ENCODE measurements around the gene RALGAPA1.
"Not testable (repeated sequence)": the region's sequence is repeated elsewhere in the genome, so short reads cannot be mapped to it uniquely, and the experiment has no call there.

RALGAPA1 gene

GRCh38 chr14:35821564-35822411 is 12.7 kb upstream of the RALGAPA1 start:
- DNase-seq, result no peak

GRCh38 chr14:35819591-35820540 is 10.8 kb upstream of the RALGAPA1 start:
- DNase-seq, result no peak

GRCh38 chr14:35818346-35819115 is 9.4 kb upstream of the RALGAPA1 start:
- peak; percentile 35 for DNase-seq

- DNase-seq, result peak; percentile 71
These were observed 5.4 kb upstream of the RALGAPA1 start for GRCh38 chr14:35814371-35815005.

- DNase-seq, result no peak
These were observed 1.9 kb upstream of the RALGAPA1 start for GRCh38 chr14:35810963-35811362.

- DNase-seq, result no peak
These were observed 502 bp upstream of the RALGAPA1 start for GRCh38 chr14:35809597-35809996.

GRCh38 chr14:35808076-35808637 is 938 bp downstream of the RALGAPA1 start:
- DNase-seq, result no peak

- no peak for DNase-seq
These were observed 1.7 kb downstream of the RALGAPA1 start for GRCh38 chr14:35807131-35807961.

GRCh38 chr14:35806006-35806907 is 2.8 kb downstream of the RALGAPA1 start:
- DNase-seq, result no peak

GRCh38 chr14:35797796-35798195 is 11.3 kb downstream of the RALGAPA1 start:
- no peak for DNase-seq

GRCh38 chr14:35789651-35790050 is 19.4 kb downstream of the RALGAPA1 start:
- DNase-seq, result no peak

- DNase-seq, result no peak
These were observed 22.2 kb downstream of the RALGAPA1 start for GRCh38 chr14:35786856-35787255.

- DNase-seq, result no peak
These were observed 25.4 kb downstream of the RALGAPA1 start for GRCh38 chr14:35783699-35784098.

GRCh38 chr14:35779368-35779767 is 29.7 kb downstream of the RALGAPA1 start:
- no peak for DNase-seq

GRCh38 chr14:35777550-35777949 is 31.5 kb downstream of the RALGAPA1 start:
- not testable (repeated sequence) for DNase-seq

- no peak for DNase-seq
These were observed 32.3 kb downstream of the RALGAPA1 start for GRCh38 chr14:35776823-35777222.

- DNase-seq, result not testable (repeated sequence)
These were observed 33.0 kb downstream of the RALGAPA1 start for GRCh38 chr14:35776085-35776484.

GRCh38 chr14:35766700-35767082 is 42.4 kb downstream of the RALGAPA1 start:
- no peak for DNase-seq

GRCh38 chr14:35766036-35766699 is 42.9 kb downstream of the RALGAPA1 start:
- DNase-seq, result no peak

Data from KG1 (cell line).